SU-DHL-6 (cell line): ENCODE data around the gene DLK1.

Experiments
- EZH2phosphoT487 ChIP-seq: fragments of 200-600 bp; sonication (generic), shearing (Covaris generic); conservative IDR thresholded peaks from 2 replicates; pipeline ENCODE4 v1.6.1; 2018; ENCODE audit warnings: mild to moderate bottlenecking, antibody characterized with exemption, low read length, moderate library complexity, mixed read lengths
- TF ChIP-seq, protein P1 (sequence below): fragments of 200-600 bp; sonication (generic); IDR thresholded peaks from one replicate; pipeline ENCODE4 v1.5.1; 2017; ENCODE audit warnings: antibody characterized with exemption, mild to moderate bottlenecking, low read length, moderate library complexity; ENCODE audit not compliant: insufficient read depth, poor library complexity, severe bottlenecking

- TF ChIP-seq, protein P1, sequence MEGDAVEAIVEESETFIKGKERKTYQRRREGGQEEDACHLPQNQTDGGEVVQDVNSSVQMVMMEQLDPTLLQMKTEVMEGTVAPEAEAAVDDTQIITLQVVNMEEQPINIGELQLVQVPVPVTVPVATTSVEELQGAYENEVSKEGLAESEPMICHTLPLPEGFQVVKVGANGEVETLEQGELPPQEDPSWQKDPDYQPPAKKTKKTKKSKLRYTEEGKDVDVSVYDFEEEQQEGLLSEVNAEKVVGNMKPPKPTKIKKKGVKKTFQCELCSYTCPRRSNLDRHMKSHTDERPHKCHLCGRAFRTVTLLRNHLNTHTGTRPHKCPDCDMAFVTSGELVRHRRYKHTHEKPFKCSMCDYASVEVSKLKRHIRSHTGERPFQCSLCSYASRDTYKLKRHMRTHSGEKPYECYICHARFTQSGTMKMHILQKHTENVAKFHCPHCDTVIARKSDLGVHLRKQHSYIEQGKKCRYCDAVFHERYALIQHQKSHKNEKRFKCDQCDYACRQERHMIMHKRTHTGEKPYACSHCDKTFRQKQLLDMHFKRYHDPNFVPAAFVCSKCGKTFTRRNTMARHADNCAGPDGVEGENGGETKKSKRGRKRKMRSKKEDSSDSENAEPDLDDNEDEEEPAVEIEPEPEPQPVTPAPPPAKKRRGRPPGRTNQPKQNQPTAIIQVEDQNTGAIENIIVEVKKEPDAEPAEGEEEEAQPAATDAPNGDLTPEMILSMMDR, result no peak
- no peak for TF ChIP-seq EZH2phosphoT487
Measured at GRCh38 chr14:100747736-100748135, 21.0 kb downstream of the DLK1 start.
